Measurements from ENCODE around the gene C5orf34.
A peak's percentile ranks its signal among the peaks of the same experiment; 100 is the strongest.
"Not testable (repeated sequence)": the region's sequence is repeated elsewhere in the genome, so short reads cannot be mapped to it uniquely, and the experiment has no call there.

The C5orf34 gene

GRCh38 chr5:43514816-43515677, at the start of gene C5orf34:
Gene C5orf34 (minus strand): TSS chr5:43515148. CDS start chr5:43509339, 5,809 bp downstream.
- TF ChIP-seq, protein P1, sequence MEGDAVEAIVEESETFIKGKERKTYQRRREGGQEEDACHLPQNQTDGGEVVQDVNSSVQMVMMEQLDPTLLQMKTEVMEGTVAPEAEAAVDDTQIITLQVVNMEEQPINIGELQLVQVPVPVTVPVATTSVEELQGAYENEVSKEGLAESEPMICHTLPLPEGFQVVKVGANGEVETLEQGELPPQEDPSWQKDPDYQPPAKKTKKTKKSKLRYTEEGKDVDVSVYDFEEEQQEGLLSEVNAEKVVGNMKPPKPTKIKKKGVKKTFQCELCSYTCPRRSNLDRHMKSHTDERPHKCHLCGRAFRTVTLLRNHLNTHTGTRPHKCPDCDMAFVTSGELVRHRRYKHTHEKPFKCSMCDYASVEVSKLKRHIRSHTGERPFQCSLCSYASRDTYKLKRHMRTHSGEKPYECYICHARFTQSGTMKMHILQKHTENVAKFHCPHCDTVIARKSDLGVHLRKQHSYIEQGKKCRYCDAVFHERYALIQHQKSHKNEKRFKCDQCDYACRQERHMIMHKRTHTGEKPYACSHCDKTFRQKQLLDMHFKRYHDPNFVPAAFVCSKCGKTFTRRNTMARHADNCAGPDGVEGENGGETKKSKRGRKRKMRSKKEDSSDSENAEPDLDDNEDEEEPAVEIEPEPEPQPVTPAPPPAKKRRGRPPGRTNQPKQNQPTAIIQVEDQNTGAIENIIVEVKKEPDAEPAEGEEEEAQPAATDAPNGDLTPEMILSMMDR (IDR thresholded peaks at IDR 0.05; ENCODE audit: insufficient read depth, missing control alignments) = no peak
- DNase-seq (ENCODE audit: insufficient read length, low spot score) (peak; percentile 67), FAIRE-seq (no peak)

- TF ChIP-seq, protein P1 (IDR thresholded peaks at IDR 0.05; ENCODE audit: insufficient read depth, missing control alignments) = no peak
- DNase-seq (ENCODE audit: insufficient read length, low spot score) (no peak), FAIRE-seq (no peak)
Measured at GRCh38 chr5:43564289-43564850, 49.4 kb upstream of the C5orf34 start.

DNA sequence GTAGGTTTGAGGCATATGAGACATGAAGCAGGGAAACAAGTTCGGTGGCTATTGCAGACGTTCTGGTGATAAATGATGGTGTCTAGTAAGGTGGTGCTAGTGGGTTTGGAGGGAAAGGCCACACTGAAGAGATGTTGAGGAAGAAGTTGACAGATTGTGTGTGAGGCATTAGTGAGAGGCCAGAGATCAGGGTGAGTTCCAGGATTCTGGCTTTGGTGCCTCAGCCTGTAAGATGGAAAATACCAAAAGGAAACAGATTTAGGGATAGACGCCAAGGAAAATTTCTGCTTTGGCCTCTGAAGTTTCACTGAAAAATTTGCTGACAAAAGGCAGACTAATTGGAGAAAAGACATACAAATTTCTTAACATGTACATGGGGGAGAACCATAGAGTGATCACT, 48.4 kb upstream of the C5orf34 start:
- DNase-seq (ENCODE audit: insufficient read length, low spot score) (no peak), FAIRE-seq (no peak)

DNA sequence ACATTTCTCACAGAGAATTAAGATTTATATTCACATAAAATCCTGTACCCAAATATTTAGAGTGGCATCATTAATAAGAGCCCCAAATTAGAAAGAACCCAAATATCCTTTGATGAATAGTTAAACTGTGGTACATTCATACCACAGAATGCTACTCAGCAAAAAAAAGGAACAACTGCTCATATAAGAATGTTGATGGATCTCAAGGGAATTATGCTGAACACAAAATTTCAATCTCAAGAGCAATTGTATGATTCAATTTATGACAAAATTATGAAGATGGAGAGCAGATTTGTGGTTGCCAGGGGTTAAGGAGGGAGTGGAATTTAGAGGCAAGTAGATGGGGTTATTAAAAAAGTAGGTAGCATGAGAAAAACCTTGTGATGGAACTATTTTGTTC, 46.4 kb upstream of the C5orf34 start:
- TF ChIP-seq, protein P1 (IDR thresholded peaks at IDR 0.05; ENCODE audit: insufficient read depth, missing control alignments) = no peak
- FAIRE-seq = no peak
- no peak for DNase-seq (ENCODE audit: insufficient read length, low spot score)

More for the DNA sequence above, 48.4 kb upstream of the C5orf34 start:
- TF ChIP-seq, protein P1 (IDR thresholded peaks at IDR 0.05; ENCODE audit: insufficient read depth, missing control alignments) = no peak

DNA sequence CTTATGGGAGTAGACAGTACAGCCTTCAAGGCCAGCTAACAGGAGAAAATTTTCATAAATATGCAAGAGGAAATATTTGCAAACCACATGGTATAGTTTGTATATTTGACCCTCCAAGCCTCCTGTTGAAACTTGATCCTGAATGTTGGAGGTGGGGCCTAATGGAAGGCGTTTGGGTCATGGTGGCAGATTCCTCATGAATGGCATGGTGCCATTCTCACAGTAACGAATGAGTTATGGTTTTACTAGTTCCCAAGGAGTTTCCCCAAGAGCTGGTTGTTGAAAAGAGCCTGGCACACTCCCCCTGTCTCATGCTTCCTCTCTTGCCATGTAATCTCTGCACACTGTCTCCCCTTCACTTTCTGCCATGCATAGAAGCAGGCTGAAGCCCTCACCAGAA, 45.2 kb upstream of the C5orf34 start:
- DNase-seq (ENCODE audit: insufficient read length, low spot score) = no peak
- FAIRE-seq = no peak
- TF ChIP-seq, protein P1 (IDR thresholded peaks at IDR 0.05; ENCODE audit: insufficient read depth, missing control alignments) = no peak

DNA sequence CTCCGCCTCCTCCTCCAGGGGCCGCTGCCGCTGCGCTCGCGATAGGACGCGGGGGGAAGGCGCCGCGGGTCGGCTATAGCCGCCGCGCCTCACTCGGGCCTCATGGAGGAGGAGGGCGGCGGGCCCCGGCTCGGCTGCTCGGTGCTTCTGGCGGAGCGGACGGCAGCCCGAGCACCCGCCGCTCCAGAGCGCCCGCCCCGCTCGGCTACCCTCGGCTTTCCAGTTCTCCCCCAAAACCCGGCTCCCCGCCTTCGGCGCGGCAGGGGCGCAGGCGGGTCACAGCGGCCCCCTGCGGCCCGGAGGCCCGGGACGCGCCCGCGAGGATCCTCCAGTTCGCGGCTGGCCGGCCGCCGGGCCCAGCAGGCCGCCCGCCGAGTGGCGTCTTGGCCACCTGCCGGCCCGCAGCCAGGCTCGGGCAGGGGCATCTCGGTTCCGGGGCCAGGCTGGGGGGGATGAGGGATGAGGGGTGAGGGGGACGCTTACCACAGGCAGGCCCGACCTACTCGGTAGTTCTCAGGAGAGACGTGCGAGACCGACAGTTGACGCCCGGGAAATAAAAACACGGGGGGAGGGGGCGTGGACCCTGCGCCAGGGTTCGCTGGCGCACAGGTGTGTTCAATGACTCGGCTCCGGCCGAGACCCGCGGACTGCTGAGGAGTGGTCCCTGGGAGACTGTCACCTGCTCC, 42.1 kb upstream of the C5orf34 start, which contains the start of gene PAIP1:
Gene PAIP1, minus strand, starts transcription at position 221 of the 686 bp plus-strand sequence. CDS start 231 bp downstream, outside the sequence.
- FAIRE-seq (no peak), DNase-seq (ENCODE audit: insufficient read length, low spot score) (peak; percentile 56)
- TF ChIP-seq, protein P1 (IDR thresholded peaks at IDR 0.05; ENCODE audit: insufficient read depth, missing control alignments) = peak; percentile 40

GRCh38 chr5:43556607-43556856, 41.6 kb upstream of the C5orf34 start:
- DNase-seq (ENCODE audit: insufficient read length, low spot score); FAIRE-seq: not testable (repeated sequence)

Data from D721Med (cell line).